Measurements from ENCODE around the gene ADARB2.

DNA sequence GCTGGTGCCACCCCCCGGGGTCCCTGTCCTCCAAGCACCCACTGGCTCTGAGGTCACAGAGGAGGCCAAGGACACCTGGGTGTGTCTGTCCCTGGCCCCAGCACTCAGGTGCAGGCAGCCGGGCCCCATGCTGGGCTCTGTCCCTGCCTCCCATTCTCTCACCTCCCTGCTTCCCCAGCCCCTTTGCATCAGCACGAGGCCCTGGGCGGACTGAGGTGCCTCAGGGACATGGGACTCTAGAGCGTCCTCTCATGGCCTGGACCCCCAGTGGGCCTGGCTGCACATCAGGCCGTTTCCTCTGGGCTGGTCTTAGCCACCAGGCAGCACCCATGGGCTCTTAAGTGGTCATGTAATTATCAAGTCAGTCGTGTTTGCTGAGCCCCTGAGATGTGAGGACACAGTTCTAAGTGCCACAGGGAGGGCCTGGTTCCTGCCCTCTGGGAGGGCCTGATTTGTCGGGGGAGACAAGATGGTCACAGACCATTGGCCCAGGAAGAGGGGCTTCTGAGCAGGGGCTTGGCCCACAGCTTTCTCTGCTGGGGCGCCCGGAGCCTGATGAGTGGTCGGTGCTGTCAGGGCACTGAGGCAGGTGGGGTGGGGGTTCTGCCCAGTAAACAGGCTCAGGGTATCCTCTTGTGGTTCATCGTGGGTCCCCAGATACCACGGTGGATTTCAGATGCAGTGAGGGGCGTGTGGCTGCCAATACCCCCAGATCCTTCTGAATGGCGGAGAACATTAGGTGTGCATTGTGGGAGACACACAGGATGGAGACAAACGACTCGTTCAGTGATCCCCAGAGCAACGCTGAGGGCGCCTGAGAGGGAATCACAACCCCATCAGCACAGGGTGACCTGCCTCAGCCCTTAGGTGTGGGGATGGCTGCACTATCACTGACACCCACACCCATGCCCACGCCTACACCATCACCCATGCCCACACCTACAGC, 528.7 kb downstream of the ADARB2 start:
- TF ChIP-seq, protein P1, sequence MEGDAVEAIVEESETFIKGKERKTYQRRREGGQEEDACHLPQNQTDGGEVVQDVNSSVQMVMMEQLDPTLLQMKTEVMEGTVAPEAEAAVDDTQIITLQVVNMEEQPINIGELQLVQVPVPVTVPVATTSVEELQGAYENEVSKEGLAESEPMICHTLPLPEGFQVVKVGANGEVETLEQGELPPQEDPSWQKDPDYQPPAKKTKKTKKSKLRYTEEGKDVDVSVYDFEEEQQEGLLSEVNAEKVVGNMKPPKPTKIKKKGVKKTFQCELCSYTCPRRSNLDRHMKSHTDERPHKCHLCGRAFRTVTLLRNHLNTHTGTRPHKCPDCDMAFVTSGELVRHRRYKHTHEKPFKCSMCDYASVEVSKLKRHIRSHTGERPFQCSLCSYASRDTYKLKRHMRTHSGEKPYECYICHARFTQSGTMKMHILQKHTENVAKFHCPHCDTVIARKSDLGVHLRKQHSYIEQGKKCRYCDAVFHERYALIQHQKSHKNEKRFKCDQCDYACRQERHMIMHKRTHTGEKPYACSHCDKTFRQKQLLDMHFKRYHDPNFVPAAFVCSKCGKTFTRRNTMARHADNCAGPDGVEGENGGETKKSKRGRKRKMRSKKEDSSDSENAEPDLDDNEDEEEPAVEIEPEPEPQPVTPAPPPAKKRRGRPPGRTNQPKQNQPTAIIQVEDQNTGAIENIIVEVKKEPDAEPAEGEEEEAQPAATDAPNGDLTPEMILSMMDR (IDR thresholded peaks at IDR 0.05): no peak
- TF ChIP-seq POLR2A (IDR thresholded peaks at IDR 0.05): no peak
